ENCODE data around the gene FAM193A. TPM values are rescaled to one million over a fixed set of nuclear protein-coding genes. Genes with fewer than 3 reads are reported as not detected.

Gene FAM193A
- total RNA-seq, 1 experiment from 2014 or later = 38.2 TPM

GRCh38 chr4:2699534-2699933, 163.1 kb downstream of the FAM193A start:
- no peaks in the 10 kb centered on the region for H3K9me3 ChIP-seq (ENCODE audit: low read depth, low read length, poor library complexity, severe bottlenecking)
- intact Hi-C loops (cut with micrococcal nuclease; ENCODE audit: unreplicated experiment) = no loop called here
- TF ChIP-seq, protein P1, sequence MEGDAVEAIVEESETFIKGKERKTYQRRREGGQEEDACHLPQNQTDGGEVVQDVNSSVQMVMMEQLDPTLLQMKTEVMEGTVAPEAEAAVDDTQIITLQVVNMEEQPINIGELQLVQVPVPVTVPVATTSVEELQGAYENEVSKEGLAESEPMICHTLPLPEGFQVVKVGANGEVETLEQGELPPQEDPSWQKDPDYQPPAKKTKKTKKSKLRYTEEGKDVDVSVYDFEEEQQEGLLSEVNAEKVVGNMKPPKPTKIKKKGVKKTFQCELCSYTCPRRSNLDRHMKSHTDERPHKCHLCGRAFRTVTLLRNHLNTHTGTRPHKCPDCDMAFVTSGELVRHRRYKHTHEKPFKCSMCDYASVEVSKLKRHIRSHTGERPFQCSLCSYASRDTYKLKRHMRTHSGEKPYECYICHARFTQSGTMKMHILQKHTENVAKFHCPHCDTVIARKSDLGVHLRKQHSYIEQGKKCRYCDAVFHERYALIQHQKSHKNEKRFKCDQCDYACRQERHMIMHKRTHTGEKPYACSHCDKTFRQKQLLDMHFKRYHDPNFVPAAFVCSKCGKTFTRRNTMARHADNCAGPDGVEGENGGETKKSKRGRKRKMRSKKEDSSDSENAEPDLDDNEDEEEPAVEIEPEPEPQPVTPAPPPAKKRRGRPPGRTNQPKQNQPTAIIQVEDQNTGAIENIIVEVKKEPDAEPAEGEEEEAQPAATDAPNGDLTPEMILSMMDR (conservative IDR thresholded peaks at IDR 0.05; ENCODE audit: low read depth, low read length) = no peak
- no peak for TF ChIP-seq EZH2 (IDR thresholded peaks at IDR 0.05; ENCODE audit: borderline replicate concordance, low read depth, low read length, poor library complexity, severe bottlenecking)
- BruUV-seq (replicated peaks) = no TSS peak
- H3K4me1 ChIP-seq (ENCODE audit: insufficient read depth, low read length, poor library complexity, severe bottlenecking) = no peaks in the 10 kb centered on the region
- H3K36me3 ChIP-seq (ENCODE audit: insufficient read depth, low read length, poor library complexity, severe bottlenecking) = peaks cover 97% of the 10 kb centered on the region
- POLR2A ChIA-PET (ENCODE audit: low non-redundant PET) = no interaction called here
- no peak overlapping the region for H3K4me3 ChIP-seq (ENCODE audit: low read depth, low read length, poor library complexity, severe bottlenecking)
- DNase-seq (ENCODE audit: low spot score) = no peak
- no peaks in the 10 kb centered on the region for H3K27me3 ChIP-seq (replicated peaks; ENCODE audit: insufficient read depth, low read depth, low read length, poor library complexity)
- CTCF ChIA-PET = no interaction called here
- no peak overlapping the region for H3K27ac ChIP-seq (ENCODE audit: low read depth, low read length, poor library complexity, severe bottlenecking)

GRCh38 chr4:2700031-2700430, 163.6 kb downstream of the FAM193A start:
- no peak for DNase-seq (ENCODE audit: low spot score)
- ChIA-PET POLR2A (ENCODE audit: low non-redundant PET) (no interaction called here), CTCF (no interaction called here)
- intact Hi-C loops (cut with micrococcal nuclease; ENCODE audit: unreplicated experiment) = no loop called here
- Histone ChIP-seq H3K36me3 (ENCODE audit: insufficient read depth, low read length, poor library complexity, severe bottlenecking) (peaks cover 93% of the 10 kb centered on the region), H3K9me3 (ENCODE audit: low read depth, low read length, poor library complexity, severe bottlenecking) (no peaks in the 10 kb centered on the region), H3K27ac (ENCODE audit: low read depth, low read length, poor library complexity, severe bottlenecking) (no peak overlapping the region), H3K4me1 (ENCODE audit: insufficient read depth, low read length, poor library complexity, severe bottlenecking) (no peaks in the 10 kb centered on the region), H3K4me3 (ENCODE audit: low read depth, low read length, poor library complexity, severe bottlenecking) (no peak overlapping the region), H3K27me3 (replicated peaks; ENCODE audit: insufficient read depth, low read depth, low read length, poor library complexity) (no peaks in the 10 kb centered on the region)
- TF ChIP-seq, protein P1 (conservative IDR thresholded peaks at IDR 0.05; ENCODE audit: low read depth, low read length) = no peak
- no peak for TF ChIP-seq EZH2 (IDR thresholded peaks at IDR 0.05; ENCODE audit: borderline replicate concordance, low read depth, low read length, poor library complexity, severe bottlenecking)
- BruUV-seq (replicated peaks) = TSS peak; percentile 67

DNA sequence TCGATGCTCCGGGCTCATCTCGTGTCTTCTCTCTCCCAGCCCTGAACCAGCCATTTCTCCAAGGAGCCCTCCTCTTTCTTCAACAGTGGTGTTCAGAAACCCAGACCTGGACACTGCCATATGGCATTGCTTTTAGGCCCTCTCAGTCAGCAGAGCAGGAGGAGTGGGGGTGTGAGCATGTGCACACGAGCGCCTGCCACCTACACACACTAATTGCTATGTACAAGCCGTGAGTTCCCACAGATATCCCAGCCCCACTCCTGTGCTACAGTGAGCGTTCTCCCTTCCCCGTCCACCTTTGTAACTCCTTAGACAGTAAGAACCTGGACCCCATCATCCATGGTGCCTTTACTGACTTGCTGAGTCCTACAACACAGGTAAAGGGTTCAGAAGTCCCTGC, 165.9 kb downstream of the FAM193A start:
- no peak for TF ChIP-seq EZH2 (IDR thresholded peaks at IDR 0.05; ENCODE audit: borderline replicate concordance, low read depth, low read length, poor library complexity, severe bottlenecking)
- Histone ChIP-seq H3K9me3 (ENCODE audit: low read depth, low read length, poor library complexity, severe bottlenecking) (no peaks in the 10 kb centered on the region), H3K36me3 (ENCODE audit: insufficient read depth, low read length, poor library complexity, severe bottlenecking) (peaks cover 73% of the 10 kb centered on the region), H3K27ac (ENCODE audit: low read depth, low read length, poor library complexity, severe bottlenecking) (no peak overlapping the region), H3K4me1 (ENCODE audit: insufficient read depth, low read length, poor library complexity, severe bottlenecking) (no peaks in the 10 kb centered on the region), H3K4me3 (ENCODE audit: low read depth, low read length, poor library complexity, severe bottlenecking) (no peak overlapping the region), H3K27me3 (replicated peaks; ENCODE audit: insufficient read depth, low read depth, low read length, poor library complexity) (no peaks in the 10 kb centered on the region)
- ChIA-PET POLR2A (ENCODE audit: low non-redundant PET) (no interaction called here), CTCF (no interaction called here)
- no peak for DNase-seq (ENCODE audit: low spot score)
- intact Hi-C loops (cut with micrococcal nuclease; ENCODE audit: unreplicated experiment) = no loop called here
- no TSS peak for BruUV-seq (replicated peaks)

- peaks cover 69% of the 10 kb centered on the region for H3K36me3 ChIP-seq (ENCODE audit: insufficient read depth, low read length, poor library complexity, severe bottlenecking)
- intact Hi-C loops (cut with micrococcal nuclease; ENCODE audit: unreplicated experiment) = no loop called here
- no peak overlapping the region for H3K27ac ChIP-seq (ENCODE audit: low read depth, low read length, poor library complexity, severe bottlenecking)
- TF ChIP-seq, protein P1 (conservative IDR thresholded peaks at IDR 0.05; ENCODE audit: low read depth, low read length) = no peak
- BruUV-seq (replicated peaks) = no TSS peak
- CTCF ChIA-PET = no interaction called here
- no peak overlapping the region for H3K4me3 ChIP-seq (ENCODE audit: low read depth, low read length, poor library complexity, severe bottlenecking)
- POLR2A ChIA-PET (ENCODE audit: low non-redundant PET) = no interaction called here
- no peaks in the 10 kb centered on the region for H3K9me3 ChIP-seq (ENCODE audit: low read depth, low read length, poor library complexity, severe bottlenecking)
- H3K27me3 ChIP-seq (replicated peaks; ENCODE audit: insufficient read depth, low read depth, low read length, poor library complexity) = no peaks in the 10 kb centered on the region
- no peaks in the 10 kb centered on the region for H3K4me1 ChIP-seq (ENCODE audit: insufficient read depth, low read length, poor library complexity, severe bottlenecking)
- no peak for DNase-seq (ENCODE audit: low spot score)
Observed at GRCh38 chr4:2702770-2703169, 166.3 kb downstream of the FAM193A start.
